Bronchial epithelial cell (primary cell): ENCODE data around the gene TES. TPM values are rescaled to one million over a fixed set of nuclear protein-coding genes. Genes with fewer than 3 reads are reported as not detected.
"Not testable (repeated sequence)": the region's sequence is repeated elsewhere in the genome, so short reads cannot be mapped to it uniquely, and the experiment has no call there.

Experiments used
- DNase-seq: peaks from one replicate; pipeline ENCODE4 v3.0.0-alpha.2; 2010; ENCODE audit warnings: low read depth
- FAIRE-seq: peaks from 2 replicates; lab custom pipeline; 2011; peaks lifted over from hg19 to GRCh38; lab: Jason Lieb, UNC
- H3K27me3 ChIP-seq: 2 replicates; pipeline ENCODE4 v1.5.1; 2011; ENCODE audit warnings: low read length; ENCODE audit not compliant: control insufficient read depth, insufficient read depth
- H3K36me3 ChIP-seq: 2 replicates; pipeline ENCODE4 v1.5.1; 2011; ENCODE audit warnings: low read length; ENCODE audit not compliant: control insufficient read depth, insufficient read depth
- H3K4me3 ChIP-seq: 2 replicates; pipeline ENCODE4 v1.5.1; 2011; ENCODE audit warnings: mild to moderate bottlenecking, low read depth, low read length, control low read depth
- total RNA-seq: library from RNA; depleted of rRNA; stranded (reverse); fragments of >200 nt; gene quantifications from 2 replicates; pipeline ENCODE4 v1.2.1, GENCODE V29; 2014
- TF ChIP-seq, protein P1 (sequence below): IDR thresholded peaks from 2 replicates; pipeline ENCODE4 v1.5.1; 2011; ENCODE audit warnings: mild to moderate bottlenecking, moderate library complexity, low read length, control low read depth, inconsistent platforms; ENCODE audit not compliant: insufficient read depth, severe bottlenecking

The TES gene
- total RNA-seq, 1 donor from 2014 or later, result 276 TPM

DNA sequence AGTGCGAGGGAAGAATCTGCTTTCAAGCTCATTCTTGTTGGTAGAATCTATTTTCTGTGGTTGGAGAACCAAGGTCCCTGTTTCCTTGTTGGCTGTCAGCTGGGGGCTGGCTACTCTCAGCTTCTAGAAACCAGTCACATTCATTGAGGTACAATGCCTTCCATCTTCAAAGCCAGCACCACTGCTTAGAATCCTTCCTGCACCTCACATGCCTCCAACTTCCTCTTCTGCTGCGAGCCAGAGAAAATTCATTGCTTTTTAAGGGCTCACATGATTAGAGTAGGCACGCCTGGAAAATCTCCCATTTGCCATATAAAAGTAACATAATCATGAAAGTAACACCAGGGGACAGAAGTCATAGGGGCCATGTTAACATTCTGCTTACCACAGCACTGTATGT lies 28.7 kb downstream of the TES start:
- Histone ChIP-seq H3K4me3 (no peak overlapping the region), H3K36me3 (peaks cover 19% of the 10 kb centered on the region), H3K27me3 (no peaks in the 10 kb centered on the region)
- no peak for FAIRE-seq
- no peak for DNase-seq
- TF ChIP-seq, protein P1, sequence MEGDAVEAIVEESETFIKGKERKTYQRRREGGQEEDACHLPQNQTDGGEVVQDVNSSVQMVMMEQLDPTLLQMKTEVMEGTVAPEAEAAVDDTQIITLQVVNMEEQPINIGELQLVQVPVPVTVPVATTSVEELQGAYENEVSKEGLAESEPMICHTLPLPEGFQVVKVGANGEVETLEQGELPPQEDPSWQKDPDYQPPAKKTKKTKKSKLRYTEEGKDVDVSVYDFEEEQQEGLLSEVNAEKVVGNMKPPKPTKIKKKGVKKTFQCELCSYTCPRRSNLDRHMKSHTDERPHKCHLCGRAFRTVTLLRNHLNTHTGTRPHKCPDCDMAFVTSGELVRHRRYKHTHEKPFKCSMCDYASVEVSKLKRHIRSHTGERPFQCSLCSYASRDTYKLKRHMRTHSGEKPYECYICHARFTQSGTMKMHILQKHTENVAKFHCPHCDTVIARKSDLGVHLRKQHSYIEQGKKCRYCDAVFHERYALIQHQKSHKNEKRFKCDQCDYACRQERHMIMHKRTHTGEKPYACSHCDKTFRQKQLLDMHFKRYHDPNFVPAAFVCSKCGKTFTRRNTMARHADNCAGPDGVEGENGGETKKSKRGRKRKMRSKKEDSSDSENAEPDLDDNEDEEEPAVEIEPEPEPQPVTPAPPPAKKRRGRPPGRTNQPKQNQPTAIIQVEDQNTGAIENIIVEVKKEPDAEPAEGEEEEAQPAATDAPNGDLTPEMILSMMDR, result no peak

DNA sequence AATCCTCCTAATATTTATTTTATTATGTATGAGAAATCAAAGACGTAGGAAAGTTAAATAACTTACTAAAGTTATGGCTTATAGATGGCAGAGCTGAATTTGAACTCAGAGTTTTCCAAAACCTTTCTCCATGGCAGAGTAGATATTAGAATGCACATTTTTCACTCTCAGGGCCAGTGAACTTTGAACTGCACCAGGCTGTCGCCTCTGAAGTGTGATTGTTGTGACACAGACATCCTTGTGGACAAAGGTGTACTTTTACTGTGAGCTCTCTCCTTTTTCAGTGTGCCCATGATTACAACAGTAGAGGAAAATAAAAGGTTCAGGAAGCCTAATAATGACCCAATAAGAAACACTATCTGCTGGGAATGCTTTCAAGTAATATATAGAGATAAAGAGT lies 29.1 kb downstream of the TES start:
- H3K4me3 ChIP-seq, result no peak overlapping the region
- DNase-seq, result no peak
- no peak for FAIRE-seq
- H3K36me3 ChIP-seq, result peaks cover 21% of the 10 kb centered on the region
- H3K27me3 ChIP-seq, result no peaks in the 10 kb centered on the region
- TF ChIP-seq, protein P1, result no peak

DNA sequence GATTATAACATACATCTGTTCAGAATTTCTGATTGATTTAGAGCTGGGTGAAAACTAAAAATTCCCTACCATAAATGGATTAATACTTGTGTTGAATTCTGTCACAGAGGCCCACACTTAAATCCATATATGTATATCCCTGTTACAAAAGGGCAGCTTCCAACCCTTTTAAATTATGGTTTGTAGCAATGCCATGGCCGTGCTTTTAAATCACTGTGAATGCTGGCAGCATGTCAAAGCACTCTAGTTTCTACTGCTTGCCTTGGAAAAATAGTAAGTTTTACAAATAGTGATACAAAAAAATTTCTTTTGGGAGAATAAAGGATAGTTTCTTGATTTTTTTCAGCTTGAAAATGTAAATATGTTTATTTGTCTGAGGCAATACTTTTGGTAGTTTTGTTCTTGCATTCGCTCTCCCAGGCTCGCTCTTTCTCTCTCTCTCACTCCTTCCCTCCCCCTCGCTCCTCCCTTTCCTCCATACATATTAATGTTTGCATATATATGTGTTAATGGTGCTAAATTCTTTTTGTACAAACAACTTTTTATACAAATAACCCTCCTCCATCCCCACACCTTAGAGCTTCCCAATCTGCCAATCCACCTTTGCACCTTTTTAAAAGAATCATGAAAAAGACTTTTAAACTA lies 29.8 kb downstream of the TES start:
- no peak overlapping the region for H3K4me3 ChIP-seq
- FAIRE-seq, result no peak
- TF ChIP-seq, protein P1, result no peak
- no peaks in the 10 kb centered on the region for H3K27me3 ChIP-seq
- DNase-seq, result no peak
- peaks cover 23% of the 10 kb centered on the region for H3K36me3 ChIP-seq

DNA sequence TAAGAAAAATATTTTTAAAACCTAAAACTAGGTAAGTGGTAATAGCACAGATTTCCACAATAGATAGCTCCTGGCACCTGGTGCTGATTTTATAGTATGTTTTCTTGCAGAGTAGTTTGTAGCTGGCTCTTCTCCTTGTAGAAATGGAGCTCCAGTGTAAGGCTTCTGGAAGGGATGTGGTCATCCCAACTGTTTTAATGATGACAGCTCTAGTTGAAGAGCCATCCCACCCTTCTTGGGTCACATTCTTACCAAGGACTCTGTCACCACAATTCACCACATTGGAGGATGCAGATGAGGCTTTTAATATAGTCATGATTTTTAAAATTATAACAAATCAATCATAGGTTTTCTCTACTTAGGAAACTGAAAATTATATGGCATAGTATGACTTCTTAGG lies 31.0 kb downstream of the TES start:
- Histone ChIP-seq H3K27me3 (no peaks in the 10 kb centered on the region), H3K36me3 (peaks cover 23% of the 10 kb centered on the region), H3K4me3 (no peak overlapping the region)
- TF ChIP-seq, protein P1, result no peak
- FAIRE-seq, result no peak
- DNase-seq, result no peak

DNA sequence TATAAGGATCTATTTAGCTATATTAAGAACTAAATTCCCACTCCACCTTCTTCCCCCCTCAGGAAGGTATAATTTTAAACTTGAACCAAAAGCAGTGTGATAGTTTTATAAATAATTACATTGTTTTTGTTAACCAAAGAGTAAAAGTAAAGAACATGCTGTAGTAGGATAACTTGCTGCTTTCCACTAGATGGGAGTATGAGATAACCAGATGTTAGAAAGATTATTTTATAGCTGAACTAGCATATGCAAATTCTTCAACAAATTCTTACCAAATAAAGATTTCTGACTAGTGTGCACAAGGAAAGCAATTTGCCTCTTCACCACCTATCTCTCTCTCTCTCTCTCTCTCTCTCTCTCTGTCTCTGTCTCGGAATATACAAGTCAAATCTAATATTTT lies 31.8 kb downstream of the TES start:
- Histone ChIP-seq H3K27me3 (no peaks in the 10 kb centered on the region), H3K36me3 (peaks cover 20% of the 10 kb centered on the region), H3K4me3 (no peak overlapping the region)
- no peak for FAIRE-seq
- no peak for DNase-seq
- TF ChIP-seq, protein P1, result no peak

DNA sequence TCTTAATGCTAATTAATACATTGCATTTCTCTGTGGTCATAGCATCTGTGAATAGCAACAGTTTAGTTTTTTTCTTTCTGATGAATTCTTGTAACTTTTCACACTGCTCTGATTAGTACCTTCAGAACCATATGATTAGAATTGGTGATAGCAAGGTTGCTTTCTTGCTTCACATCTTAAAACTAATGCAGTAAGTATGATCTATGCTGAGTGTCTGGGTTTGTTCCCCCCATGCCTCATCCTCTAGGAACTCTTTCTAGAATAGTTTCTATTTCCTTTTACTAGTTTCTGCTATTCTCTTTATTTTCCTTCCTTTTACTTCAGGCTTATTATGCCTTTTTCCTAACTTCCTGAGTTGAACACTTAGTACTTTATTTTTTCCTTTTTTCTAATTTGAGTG lies 32.4 kb downstream of the TES start:
- TF ChIP-seq, protein P1, result no peak
- H3K36me3 ChIP-seq, result peaks cover 18% of the 10 kb centered on the region

DNA sequence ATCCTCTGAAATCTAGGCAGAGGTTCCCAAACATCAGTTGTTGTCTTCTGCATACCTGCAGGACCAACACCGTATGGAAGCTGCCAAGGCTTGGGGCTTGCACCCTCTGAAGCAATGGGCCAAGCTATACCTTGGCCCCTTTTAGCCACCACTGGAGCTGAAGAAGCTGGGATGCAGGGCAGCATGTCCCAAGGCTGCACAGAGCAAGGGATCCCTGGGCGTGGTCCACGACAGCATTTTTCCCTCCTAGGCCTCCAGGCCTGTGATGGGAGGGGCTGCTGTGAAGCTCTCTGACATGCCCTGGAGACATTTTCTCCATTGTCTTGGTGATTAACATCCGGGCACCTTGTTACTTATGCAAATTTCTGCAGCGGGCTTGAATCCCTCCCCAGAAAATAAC lies 34.5 kb downstream of the TES start:
- not testable (repeated sequence) for H3K27me3 ChIP-seq, DNase-seq, H3K4me3 ChIP-seq, FAIRE-seq
- peaks cover 13% of the 10 kb centered on the region for H3K36me3 ChIP-seq

More for the DNA sequence above, 32.4 kb downstream of the TES start:
- H3K27me3 ChIP-seq, result no peaks in the 10 kb centered on the region
- H3K4me3 ChIP-seq, result no peak overlapping the region
- DNase-seq, result no peak
- no peak for FAIRE-seq
